Measurements from ENCODE around the gene AARSD1. TPM values are rescaled to one million over a fixed set of nuclear protein-coding genes. Genes with fewer than 3 reads are reported as not detected.
A peak's percentile ranks its signal among the peaks of the same experiment; 100 is the strongest.
"Not testable (repeated sequence)": the region's sequence is repeated elsewhere in the genome, so short reads cannot be mapped to it uniquely, and the experiment has no call there.

The AARSD1 gene, protein sequence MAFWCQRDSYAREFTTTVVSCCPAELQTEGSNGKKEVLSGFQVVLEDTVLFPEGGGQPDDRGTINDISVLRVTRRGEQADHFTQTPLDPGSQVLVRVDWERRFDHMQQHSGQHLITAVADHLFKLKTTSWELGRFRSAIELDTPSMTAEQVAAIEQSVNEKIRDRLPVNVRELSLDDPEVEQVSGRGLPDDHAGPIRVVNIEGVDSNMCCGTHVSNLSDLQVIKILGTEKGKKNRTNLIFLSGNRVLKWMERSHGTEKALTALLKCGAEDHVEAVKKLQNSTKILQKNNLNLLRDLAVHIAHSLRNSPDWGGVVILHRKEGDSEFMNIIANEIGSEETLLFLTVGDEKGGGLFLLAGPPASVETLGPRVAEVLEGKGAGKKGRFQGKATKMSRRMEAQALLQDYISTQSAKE
- 30.6 and 38.4 TPM in 2 replicates for total RNA-seq
- polyA plus RNA-seq (2012): 58.9 TPM

DNA sequence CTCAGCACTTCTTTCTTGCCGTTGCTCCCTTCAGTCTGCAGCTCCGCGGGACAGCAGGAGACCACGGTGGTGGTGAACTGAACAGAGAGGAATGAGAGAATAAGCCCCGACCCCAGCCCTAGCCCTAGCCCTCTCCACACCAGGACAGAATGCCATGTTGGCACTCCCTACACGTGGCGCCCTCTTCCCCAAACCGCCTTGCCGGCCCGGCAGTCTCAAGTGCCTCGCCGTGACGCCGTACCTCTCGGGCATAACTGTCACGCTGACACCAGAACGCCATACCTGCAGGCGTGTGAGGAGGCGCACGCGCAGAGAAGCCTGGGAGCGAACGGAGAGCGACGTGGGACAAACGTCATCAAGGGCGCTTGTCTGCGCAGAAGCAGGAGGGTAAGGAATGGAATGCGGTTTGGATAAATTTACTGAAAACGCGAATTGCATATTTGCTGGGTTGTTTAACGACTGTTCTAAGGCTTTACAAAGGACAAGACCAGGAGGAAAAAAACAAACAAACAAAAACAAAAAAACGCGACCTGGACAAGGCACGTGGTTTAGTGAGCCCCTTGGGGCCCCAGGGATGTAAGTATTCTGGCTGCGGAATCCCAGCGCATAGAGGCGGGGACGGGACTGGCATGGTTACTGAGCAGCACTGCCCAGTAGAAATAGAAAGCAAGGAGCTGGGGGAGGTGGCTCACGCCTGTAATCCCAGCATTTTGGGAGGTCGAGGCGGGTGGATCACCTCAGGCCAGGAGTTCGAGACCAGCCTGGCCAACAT lies at the start of gene AARSD1:
AARSD1 (minus strand) TSS at position 294 of the 772 bp plus-strand sequence; CDS start at position 280, 14 bp downstream.
- DNase-seq (ENCODE audit: low read depth): peak; percentile 93

DNA sequence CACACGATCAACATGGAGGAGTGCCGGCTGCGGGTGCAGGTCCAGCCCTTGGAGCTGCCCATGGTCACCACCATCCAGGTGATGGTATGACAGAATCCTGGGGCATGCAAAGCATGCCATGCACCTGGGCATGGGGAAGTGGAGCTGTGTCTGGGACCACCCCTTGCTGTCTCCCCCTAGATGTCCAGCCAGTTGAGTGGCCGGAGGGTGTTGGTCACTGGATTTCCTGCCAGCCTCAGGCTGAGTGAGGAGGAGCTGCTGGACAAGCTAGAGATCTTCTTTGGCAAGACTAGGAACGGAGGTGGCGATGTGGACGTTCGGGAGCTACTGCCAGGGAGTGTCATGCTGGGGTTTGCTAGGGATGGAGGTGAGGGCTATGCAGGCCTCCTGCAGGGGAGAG lies 49.0 kb upstream of the AARSD1 start:
- no peak for DNase-seq (ENCODE audit: low read depth)

DNA sequence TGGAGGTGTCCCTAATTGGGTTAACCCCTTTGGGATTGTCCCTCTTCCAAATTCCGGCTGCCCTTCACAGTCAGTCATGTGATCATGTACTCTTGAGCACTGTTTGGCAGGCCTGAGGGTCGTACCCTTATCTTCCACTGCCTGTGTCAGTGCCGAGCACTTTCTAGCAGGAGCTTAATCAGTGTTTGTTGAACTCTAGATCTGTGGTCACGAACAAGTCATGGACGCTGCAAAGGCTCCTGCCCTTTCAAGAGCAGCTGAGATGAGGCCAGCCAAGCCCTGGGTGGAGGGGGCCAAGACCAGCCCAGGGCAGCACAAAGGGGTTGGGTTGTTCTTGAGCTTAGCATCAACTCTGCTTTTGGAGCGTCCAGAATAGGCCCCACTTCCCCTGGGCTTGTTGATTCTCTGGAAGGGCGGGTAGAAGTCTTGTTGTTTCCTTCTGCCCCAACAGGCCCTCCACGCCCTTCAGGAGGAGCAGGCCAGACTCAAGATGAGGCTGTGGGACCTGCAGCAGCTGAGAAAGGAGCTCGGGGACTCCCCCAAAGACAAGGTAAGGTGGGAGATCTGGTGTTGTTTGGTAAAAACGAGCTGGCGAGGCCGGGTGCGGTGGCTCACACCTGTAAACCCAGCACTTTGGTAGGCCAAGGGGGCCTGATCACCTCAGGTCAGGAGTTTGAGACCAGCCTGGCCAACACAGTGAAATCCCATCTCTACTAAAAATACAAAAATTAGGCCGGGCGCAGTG lies 47.6 kb upstream of the AARSD1 start:
- DNase-seq (ENCODE audit: low read depth): peak; percentile 54

DNA sequence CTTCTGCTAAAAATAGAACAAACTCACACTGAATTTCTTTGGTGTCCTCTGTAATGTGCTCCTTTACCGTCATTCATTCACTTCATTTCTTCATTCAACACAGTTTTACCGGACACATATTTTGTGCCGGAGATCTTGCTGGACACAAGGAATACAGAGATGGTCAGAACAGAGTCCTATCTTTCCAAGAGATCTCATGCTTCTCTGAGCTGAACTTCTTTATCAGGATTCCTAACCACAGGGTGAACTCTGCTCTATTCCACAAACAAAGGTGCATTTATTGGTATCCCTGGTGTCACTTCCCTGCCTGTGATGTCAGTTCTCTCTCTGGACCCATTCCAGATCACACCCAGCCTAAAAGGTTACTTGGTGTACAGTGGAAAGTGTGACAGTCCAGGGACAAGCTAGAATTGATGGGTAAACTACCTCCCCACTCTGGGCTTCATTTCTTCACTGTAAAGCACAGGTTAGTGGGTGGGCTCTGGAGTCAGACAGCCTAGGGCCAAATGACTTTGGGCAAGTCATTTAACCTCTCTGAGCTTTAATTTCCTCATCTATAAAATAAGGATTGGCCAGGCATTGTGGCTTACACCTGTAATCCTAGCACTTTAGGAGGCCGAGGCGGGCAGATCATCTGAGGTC lies 46.5 kb upstream of the AARSD1 start:
- DNase-seq (ENCODE audit: low read depth): no peak

DNA sequence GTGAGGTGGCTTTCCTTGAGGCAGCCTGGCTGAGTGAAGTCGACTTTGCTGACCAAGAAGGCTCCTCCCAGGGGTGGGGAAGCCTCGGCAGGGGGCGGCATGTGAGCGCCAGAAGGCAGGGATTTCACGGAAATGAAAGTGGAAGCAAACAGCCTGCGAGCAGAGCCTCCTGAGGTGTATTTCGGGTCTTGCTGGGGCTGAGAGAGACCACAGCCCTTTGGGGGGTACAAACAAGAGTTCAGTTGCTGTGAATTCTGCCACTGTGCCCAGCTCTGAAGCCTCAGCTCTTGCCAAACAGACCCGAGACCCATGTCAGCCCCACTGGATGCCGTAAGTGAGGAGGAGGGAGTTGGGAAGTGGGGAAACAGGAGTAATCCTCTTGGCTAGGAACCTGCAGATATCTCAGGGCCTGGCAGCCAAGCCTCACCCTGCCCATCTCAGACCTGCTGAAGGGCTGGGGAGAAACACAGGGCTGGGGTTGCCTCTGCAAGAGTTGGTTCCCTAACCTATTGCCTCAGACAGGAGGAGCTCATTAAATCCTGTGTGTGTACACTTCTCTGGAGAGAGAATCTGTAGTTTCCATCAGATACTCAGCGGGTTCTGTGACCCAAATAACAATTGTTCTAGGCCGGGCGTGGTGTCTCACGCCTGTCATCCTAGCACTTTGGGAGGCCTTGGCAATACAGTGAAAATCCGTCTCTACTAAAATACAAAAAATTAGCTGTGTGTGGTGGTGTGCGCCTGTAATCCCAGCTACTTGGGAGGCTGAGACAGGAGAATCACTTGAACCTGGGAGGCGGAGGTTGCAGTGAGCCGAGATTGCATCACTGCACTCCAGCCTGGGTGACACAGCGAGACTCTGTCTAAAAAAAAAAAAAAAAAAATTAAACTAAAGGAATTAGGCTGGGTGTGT lies 42.6 kb upstream of the AARSD1 start, which contains the start of gene IFI35:
IFI35 (plus strand) TSS at position 146 of the 913 bp plus-strand sequence; CDS start at position 310, 164 bp downstream.
- DNase-seq (ENCODE audit: low read depth): peak; percentile 78

DNA sequence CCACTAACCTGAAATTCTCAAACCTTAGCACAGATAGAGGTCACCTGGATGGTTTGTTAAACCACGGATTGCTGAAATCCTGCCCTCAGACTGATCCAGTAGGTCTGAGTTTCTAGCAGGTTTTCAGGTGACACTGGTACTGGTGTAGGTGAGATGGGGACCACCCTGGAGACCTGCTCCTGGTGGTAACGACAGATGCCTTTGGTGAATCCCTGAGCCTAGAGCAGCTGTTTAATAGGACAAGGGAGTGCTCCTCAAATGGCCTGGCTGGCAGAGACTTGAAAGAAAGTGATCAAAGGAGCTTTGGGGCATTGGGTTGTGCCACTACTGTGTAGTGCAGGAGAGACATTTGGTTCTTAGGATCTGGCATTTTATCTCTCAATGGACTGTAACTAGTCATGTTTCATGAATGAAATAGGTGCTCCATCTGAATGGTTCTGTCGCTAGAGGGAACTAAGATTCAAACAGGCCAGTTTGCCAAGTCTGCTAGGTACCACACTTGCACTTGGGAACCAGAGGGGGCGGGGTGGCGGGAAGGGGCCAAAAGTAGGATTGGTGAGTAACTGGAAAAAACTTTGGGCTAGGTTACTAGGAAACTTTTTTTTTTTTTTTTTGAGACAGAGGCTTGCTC lies 39.4 kb upstream of the AARSD1 start:
- DNase-seq (ENCODE audit: low read depth): peak; percentile 72

DNA sequence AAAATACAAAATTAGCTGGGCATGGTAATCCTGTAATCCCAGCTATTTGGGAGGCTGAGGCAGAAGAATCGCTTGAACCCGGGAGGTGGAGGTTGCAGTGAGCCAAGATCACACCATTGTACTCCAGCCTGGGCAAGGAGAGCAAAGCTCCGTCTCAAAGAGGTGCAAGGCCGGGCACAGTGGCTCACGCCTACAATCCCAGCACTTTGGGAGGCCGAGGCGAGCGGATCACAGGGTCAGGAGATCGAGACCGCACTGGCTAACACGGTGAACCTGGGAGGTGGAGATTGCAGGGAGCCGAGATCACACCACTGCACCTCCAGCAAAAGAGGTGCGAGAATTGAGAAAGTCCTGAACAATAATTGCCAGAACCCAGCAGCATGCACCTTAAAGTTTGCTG lies 36.6 kb upstream of the AARSD1 start:
- not testable (repeated sequence) for DNase-seq (ENCODE audit: low read depth)

DNA sequence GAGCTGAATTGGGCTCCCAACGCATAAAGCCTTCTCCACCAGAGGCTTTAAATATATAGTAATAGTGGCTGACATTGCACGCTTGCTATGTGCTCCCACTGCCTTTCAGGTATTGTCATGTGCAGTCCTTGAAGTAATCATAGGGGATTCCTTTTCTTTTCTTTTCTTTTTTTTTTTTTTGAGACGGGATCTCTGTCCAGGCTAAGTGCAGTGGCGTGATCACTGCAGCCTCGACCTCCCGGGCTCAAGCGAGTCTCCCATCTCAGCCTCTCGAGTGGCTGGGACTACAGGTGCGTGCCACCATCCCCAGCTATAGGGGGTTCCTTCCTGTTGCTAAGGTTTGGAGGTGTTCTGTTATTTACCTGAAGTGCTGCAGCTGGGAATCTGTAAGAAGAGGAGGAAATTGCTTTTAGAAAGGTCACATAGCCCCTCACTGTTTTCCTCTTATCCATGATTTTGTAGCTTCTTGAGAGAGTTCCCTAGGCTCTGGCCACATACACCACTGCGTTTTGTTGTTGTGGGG lies 34.8 kb upstream of the AARSD1 start:
- no peak for DNase-seq (ENCODE audit: low read depth)

DNA sequence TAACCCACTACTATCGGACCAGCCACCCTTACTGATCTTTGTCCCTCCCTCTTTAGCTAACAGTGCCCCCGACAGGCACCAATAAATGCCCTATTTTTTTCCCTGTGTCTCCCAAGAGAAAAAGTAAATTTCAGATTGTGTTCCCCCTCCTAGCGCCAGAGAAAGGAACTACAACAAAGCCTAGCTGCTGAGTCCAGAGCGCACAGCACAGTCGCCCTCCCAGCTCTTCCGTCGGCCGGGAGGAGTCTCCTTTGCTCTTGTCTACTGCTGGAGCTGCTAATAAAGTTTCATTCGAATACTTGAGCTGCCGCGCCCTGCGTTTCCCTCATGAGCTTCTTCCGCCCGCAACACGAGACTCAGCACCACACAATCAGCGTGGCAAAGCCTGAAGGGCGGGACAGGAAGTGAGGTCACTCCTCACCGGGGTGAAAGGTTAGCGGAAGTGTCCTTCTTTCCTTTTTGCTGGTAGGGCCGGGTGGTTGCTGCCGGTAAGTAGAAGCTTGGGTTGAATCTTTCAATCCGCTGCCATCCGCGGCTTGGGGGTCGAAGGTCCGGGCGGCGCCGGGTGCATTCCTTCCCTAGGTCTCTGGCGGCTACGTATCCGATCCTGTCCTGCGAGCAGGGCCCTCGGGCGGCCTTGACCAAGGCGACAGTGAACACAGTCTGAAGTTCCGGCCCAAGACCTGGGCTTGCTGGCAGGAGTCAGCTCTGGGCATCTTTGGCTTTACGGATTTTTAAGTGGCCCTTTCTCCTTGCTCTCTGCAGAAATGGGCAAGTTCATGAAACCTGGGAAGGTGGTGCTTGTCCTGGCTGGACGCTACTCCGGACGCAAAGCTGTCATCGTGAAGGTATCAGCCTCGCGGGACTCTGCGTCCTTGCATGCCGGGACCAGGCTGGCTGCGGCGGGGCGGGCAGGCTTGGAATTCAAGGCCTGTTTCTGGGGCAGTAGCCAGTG lies 34.0 kb upstream of the AARSD1 start, which contains the start of gene RPL27:
RPL27 (plus strand) TSS at position 436 of the 955 bp plus-strand sequence; CDS start at position 768, 332 bp downstream.
- peak; percentile 100 for DNase-seq (ENCODE audit: low read depth)

DNA sequence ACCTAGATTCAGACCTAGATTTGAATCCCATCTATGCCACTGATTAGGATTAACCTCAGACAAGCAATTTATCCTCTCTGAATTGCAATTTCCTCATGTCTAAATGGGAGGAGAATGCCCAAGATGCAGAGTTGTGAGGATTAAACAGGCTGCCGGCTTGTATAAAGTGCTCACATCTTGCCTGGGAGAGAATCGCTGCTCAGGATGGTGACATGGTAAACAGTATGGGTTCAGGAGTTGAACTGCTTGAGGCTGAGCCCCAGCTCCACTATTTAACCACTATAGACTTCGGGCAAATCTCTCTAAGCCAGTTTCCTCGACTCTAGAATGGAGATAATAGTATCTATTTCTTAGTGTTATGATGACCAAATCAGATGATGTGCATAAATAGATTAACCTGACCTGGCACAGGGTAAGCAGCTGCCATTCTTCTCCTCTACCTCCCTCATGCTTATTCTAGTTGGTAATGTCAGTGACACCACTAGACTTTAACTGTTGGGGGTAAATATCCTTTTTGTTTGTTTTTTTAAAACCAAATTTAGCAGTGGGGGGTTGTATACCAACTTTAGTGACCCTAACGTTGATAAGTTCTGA lies 33.2 kb upstream of the AARSD1 start:
- DNase-seq (ENCODE audit: low read depth): no peak

DNA sequence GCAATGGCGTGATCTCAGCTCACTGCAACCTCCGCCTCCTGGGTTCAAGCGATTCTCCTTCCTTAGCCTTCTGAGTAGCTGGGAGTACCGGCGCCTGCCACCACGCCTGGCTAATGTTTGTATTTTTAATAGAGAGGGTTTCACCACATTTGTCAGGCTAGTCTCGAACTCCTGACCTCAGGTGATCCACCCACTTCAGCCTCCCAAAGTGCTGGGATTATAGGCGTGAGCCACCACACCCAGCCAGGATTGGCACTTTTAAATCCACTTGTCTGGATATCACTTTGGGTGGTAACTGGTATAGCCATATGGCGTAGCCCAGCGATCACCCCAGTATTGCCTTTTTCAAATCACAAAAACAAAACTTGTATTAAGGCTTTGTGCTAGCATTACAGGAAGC lies 29.7 kb upstream of the AARSD1 start:
- not testable (repeated sequence) for DNase-seq (ENCODE audit: low read depth)

DNA sequence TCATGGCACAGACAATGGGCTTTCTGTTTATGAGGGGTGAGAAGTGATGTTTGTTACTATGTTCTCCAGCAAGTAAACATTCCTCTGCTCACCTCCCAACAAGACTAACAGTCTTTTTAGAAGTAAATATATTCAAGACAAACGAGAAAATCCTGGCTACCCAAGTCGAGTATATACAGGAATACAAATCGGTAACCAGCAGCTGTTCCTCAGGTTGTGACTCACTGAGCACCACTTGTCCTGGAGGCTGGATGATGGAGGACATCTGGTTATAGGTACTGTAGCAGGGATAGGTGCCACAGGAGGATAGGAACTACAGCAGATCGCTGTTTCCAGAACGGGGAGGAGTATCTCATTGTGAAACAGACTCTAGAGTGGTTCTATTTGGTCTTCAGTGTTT lies 28.6 kb upstream of the AARSD1 start:
- DNase-seq (ENCODE audit: low read depth): no peak

DNA sequence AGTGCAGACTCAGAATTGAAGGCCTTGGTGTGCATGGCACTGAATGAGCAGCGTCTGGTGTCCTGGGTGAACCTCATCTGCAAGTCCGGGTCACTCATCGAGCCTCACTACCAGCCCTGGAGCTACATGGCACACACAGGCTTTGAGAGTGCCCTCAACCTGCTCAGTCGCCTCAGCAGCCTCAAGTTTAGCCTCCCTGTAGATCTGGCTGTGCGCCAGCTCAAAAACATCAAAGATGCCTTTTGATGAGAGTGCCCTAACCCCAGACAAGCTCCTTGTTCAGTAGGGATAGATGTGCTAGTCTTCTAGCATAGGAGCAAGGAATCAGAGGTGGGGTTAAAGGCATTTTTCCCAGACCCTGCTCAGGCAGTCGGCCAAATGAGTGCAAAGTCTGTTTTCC lies 27.2 kb upstream of the AARSD1 start:
- DNase-seq (ENCODE audit: low read depth): no peak

DNA sequence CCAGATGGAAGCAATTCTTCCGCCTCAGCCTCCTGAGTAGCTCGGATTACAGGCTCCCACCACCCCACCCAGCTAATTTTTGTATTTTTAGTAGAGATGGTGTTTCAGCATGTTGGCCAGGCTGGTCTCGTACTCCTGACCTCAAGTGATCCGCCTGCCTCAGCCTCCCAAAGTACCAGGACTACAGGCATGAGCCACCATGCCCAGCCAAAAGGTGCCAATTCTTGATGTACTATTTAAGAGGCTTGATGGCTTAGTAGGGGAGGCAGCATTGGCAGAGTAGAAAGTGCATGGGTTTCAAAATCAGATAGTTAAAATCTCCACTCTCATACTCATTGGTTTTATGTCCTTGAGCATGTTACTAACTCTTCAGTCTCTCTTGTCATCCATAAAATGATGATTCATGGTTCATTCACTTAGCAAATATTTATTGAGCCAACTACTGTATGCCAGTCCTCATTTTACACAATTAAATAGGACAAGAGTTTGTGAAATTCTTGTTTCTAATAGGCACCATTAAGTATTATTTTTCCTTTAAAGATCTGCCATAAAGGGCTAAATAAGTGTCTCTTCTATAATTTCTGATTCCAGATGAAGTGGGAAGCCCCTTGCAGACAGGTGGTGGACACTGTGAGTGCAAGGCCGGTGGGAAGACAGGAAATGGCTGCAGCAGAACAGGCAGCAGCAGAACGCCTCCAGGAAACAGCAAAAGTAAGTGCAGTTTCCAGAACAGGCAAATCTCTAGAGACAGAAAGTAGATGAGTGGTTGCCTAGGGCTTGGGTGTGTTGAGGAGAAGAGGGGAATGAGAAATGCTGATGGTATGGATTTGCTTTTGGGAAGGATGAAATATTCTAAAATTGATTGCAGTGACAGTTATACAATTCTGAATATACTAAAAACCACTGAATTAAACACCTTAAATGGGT lies 25.7 kb upstream of the AARSD1 start:
- no peak for DNase-seq (ENCODE audit: low read depth)

DNA sequence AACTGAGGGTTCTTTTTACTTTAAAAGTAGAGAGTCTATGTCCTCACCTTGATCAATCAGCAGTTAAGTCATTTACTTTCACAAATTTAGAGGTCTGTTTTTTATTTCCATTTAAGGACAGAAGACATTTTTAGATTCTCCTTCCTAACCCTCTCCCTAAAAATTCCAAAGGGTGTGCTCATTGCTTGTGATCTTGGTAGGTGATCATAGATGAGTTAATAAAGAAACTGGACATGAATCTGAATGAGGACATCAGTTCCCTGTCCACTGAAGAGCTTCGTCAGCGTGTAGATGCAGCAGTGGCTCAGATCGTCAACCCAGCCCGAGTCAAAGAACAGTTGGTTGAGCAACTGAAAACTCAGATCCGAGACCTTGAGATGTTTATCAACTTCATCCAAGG lies 24.9 kb upstream of the AARSD1 start:
- DNase-seq (ENCODE audit: low read depth): no peak

DNA sequence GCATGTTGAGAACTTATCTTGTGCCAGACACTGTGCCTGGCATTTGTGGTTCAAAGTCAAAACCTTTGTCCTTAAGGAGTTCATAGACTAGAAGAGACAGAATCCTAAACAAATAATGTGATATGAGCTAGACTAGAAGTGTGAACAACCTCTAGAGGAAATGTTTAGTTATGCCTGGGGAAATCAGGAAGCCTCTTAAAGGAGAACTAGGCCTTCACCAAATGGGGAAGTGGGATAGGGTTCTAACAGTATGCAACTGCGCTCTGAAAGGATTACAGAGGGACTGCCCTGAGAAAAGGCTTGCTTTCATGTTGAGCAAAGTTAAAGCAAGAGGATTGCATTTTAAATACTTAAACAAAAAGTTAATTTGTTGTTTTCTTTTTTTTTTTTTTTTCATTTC lies 21.0 kb upstream of the AARSD1 start:
- DNase-seq (ENCODE audit: low read depth): no peak
